ENCODE data around the gene BANP. TPM values are rescaled to one million over a fixed set of nuclear protein-coding genes. Genes with fewer than 3 reads are reported as not detected.
A peak's percentile ranks its signal among the peaks of the same experiment; 100 is the strongest.
"Not testable (repeated sequence)": the region's sequence is repeated elsewhere in the genome, so short reads cannot be mapped to it uniquely, and the experiment has no call there.

Gene BANP
- total RNA-seq, 1 donor from 2014 or later, result 25.5 TPM

DNA sequence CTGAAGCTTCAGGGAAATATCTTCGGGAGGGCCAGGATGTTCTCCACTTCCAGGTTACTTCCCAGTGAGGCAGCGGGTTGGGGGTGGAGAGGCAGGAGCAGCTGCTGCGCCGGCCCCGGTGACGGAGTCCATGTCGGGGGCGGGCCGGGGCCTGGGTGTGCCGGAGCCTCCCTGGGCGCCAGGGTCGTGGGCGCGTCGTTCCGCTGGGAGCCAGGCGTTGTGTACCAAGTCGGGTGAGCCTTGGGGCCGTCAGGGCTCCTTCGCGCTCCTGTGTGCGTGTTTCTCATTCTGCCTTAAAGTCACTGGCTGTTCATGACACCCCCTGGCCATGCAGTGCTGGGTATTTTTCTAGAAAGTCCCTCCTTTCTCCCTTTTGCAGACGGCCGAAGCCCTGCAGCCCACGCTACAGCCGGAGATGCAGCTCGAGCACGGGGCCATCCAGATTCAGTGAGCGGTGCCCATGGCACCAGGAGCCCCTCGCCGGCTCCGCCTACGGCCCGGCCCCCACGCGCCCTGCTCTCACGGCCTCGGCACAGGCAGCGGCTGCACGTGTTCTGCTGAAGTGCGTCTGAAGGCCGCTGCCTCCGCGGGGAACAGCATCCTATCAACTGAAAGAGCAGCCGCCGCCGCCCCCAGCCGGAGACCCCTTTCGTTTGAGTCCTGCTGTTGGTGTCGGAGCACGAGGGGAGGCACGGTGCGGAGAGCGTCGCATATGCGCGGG, 125.1 kb downstream of the BANP start:
- H3K4me3 Mint-ChIP-seq (ENCODE audit: unreplicated experiment), result no peak overlapping the region
- H3K27ac Mint-ChIP-seq (ENCODE audit: unreplicated experiment), result no peak overlapping the region
- no peak for TF ChIP-seq CTCF (IDR thresholded peaks at IDR 0.05; ENCODE audit: partially characterized antibody, unreplicated experiment)
- H3K36me3 Mint-ChIP-seq (ENCODE audit: unreplicated experiment), result peaks cover 10% of the 10 kb centered on the region
- peak; percentile 14 for DNase-seq
- peaks cover 9% of the 10 kb centered on the region for H3K9me3 Mint-ChIP-seq (ENCODE audit: unreplicated experiment)
- peaks cover 9% of the 10 kb centered on the region for H3K4me1 Mint-ChIP-seq (ENCODE audit: low read depth, unreplicated experiment)
- peaks cover 3% of the 10 kb centered on the region for H3K27me3 Mint-ChIP-seq (ENCODE audit: unreplicated experiment)

GRCh38 chr16:88076932-88077320, 125.7 kb downstream of the BANP start:
- not testable (repeated sequence) for H3K27ac Mint-ChIP-seq (ENCODE audit: unreplicated experiment); H3K9me3 Mint-ChIP-seq (ENCODE audit: unreplicated experiment); H3K4me1 Mint-ChIP-seq (ENCODE audit: low read depth, unreplicated experiment); DNase-seq; H3K4me3 Mint-ChIP-seq (ENCODE audit: unreplicated experiment); H3K27me3 Mint-ChIP-seq (ENCODE audit: unreplicated experiment)
- peaks cover 10% of the 10 kb centered on the region for H3K36me3 Mint-ChIP-seq (ENCODE audit: unreplicated experiment)

DNA sequence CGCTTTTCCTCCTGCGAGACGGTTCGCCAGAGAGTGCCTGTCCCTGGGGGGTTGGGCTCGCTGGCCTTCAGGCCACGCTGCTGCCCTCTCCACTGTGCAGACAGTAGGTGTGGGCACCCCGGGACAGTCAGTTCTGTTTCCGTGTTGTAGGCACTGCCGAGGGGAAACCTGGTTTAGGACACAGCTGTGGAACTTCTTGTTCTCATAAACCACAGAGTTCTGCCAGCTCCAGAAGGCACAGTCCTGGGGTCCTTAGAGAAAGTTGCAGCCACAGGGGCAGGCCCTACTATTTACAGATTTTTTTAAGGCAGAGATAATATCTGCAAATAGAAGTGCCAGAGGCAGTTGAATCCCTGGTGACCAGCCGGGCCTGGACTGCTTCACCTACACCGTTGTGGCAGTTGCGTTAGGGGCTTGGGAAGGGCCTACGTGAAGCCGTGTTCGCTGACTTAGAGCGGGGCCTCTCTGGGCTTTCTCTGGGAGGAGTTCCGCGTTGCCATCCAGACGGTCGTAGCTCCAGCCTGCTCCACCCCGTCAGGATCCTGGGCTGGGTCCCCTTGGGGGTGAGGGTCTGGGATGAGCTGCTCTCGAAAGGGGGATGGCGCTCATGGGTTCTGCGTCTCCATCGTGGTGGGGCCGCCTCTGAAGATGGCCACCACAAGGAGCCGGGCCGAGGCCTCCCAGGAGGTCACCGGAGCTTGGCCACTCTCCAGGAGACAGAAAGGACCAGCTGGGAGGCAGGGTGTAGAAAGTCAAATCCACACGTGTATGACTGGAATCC, 126.3 kb downstream of the BANP start:
- H3K27ac Mint-ChIP-seq (ENCODE audit: unreplicated experiment), result peak overlapping the region; percentile 1
- H3K4me1 Mint-ChIP-seq (ENCODE audit: low read depth, unreplicated experiment), result peaks cover 9% of the 10 kb centered on the region
- TF ChIP-seq CTCF (IDR thresholded peaks at IDR 0.05; ENCODE audit: partially characterized antibody, unreplicated experiment), result no peak
- peak overlapping the region; percentile 3 for H3K4me3 Mint-ChIP-seq (ENCODE audit: unreplicated experiment)
- H3K36me3 Mint-ChIP-seq (ENCODE audit: unreplicated experiment), result peaks cover 10% of the 10 kb centered on the region
- H3K9me3 Mint-ChIP-seq (ENCODE audit: unreplicated experiment), result peaks cover 7% of the 10 kb centered on the region
- peak; percentile 42 for DNase-seq
- H3K27me3 Mint-ChIP-seq (ENCODE audit: unreplicated experiment), result peaks cover 3% of the 10 kb centered on the region

- Mint-ChIP-seq H3K9me3 (ENCODE audit: unreplicated experiment) (peaks cover 7% of the 10 kb centered on the region), H3K4me3 (ENCODE audit: unreplicated experiment) (peak overlapping the region; percentile 3), H3K36me3 (ENCODE audit: unreplicated experiment) (peaks cover 10% of the 10 kb centered on the region), H3K4me1 (ENCODE audit: low read depth, unreplicated experiment) (peaks cover 12% of the 10 kb centered on the region), H3K27me3 (ENCODE audit: unreplicated experiment) (peaks cover 3% of the 10 kb centered on the region), H3K27ac (ENCODE audit: unreplicated experiment) (peak overlapping the region; percentile 1)
- no peak for TF ChIP-seq CTCF (IDR thresholded peaks at IDR 0.05; ENCODE audit: partially characterized antibody, unreplicated experiment)
- DNase-seq, result peak; percentile 12
Observed at GRCh38 chr16:88078111-88078775, 127.0 kb downstream of the BANP start.

DNA sequence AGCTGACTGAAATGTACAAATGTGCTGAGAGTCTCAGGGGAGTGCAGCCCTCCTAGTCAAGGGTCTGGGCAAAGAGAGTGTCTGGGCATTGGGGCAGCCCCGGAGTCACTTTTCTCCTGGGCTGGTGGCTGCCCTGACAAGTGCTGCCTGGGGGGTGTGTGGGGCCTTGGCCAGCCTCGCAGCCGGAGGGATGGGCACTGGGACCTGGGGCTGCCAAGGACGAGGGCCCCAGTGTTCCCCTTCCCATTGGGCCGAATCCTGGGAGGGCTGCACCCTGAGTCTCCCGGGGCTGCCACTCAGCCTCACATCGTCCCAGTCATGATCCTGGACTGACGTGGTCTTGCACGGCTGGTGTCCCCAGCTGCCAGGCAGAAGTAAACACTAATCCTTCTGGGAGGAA, 132.3 kb downstream of the BANP start:
- peaks cover 7% of the 10 kb centered on the region for H3K27me3 Mint-ChIP-seq (ENCODE audit: unreplicated experiment)

More for the DNA sequence above, 132.3 kb downstream of the BANP start:
- TF ChIP-seq CTCF (IDR thresholded peaks at IDR 0.05; ENCODE audit: partially characterized antibody, unreplicated experiment), result no peak
- no peak for DNase-seq
- peaks cover 4% of the 10 kb centered on the region for H3K4me1 Mint-ChIP-seq (ENCODE audit: low read depth, unreplicated experiment)
- H3K9me3 Mint-ChIP-seq (ENCODE audit: unreplicated experiment), result peaks cover 9% of the 10 kb centered on the region
- H3K4me3 Mint-ChIP-seq (ENCODE audit: unreplicated experiment), result no peak overlapping the region
- peaks cover 10% of the 10 kb centered on the region for H3K36me3 Mint-ChIP-seq (ENCODE audit: unreplicated experiment)
- H3K27ac Mint-ChIP-seq (ENCODE audit: unreplicated experiment), result peak overlapping the region; percentile 43
